DOHH2 (cell line): ENCODE results near the gene PPIP5K1.
"Not testable (repeated sequence)": the region's sequence is repeated elsewhere in the genome, so short reads cannot be mapped to it uniquely, and the experiment has no call there.

Experiments used
- CTCF ChIP-seq: fragments of 200-600 bp; sonication (generic); IDR thresholded peaks from one replicate; pipeline ENCODE4 v1.5.1; 2014; ENCODE audit warnings: antibody characterized with exemption, mild to moderate bottlenecking, low read depth, low read length; ENCODE audit not compliant: poor library complexity, severe bottlenecking
- EZH2phosphoT487 ChIP-seq: fragments of 200-600 bp; sonication (generic); IDR thresholded peaks from 2 replicates; pipeline ENCODE4 v1.6.1; 2017; ENCODE audit warnings: borderline replicate concordance, mild to moderate bottlenecking, antibody characterized with exemption, low read length, moderate library complexity, mixed read lengths

GRCh38 chr15:43532826-43533225 lies 57.2 kb downstream of the PPIP5K1 start:
- not testable (repeated sequence) for TF ChIP-seq CTCF, EZH2phosphoT487
